Measurements from ENCODE around the gene ELL. TPM values are rescaled to one million over a fixed set of nuclear protein-coding genes. Genes with fewer than 3 reads are reported as not detected.

ELL gene
- total and polyA plus RNA-seq, 9 donors: 1.6 to 22.3 (median 17.0) TPM

- no peak for DNase-seq
- WGBS, 3 donors: 76 to 80% (median 76%) methylated on average over 11 of the region's 11 CpGs
These were observed 78.0 kb downstream of the ELL start for GRCh38 chr19:18443831-18444230.

GRCh38 chr19:18443406-18443805 lies 78.5 kb downstream of the ELL start:
- Histone ChIP-seq H3K4me1 (ENCODE audit: insufficient read depth) (peaks cover 9% of the 10 kb centered on the region), H3K27me3 (no peaks in the 10 kb centered on the region), H3K4me3 (no peak overlapping the region), H3K9me3 (no peaks in the 10 kb centered on the region), H3K36me3 (no peaks in the 10 kb centered on the region), H3K27ac (no peak overlapping the region)
- intact Hi-C loops (cut with DNase I): no loop called here
- 91 to 97% (median 94%) methylated on average over 6 of the region's 6 CpGs for WGBS, 3 donors
- TF ChIP-seq EP300 (IDR thresholded peaks at IDR 0.05): no peak
- no peak for TF ChIP-seq POLR2A (IDR thresholded peaks at IDR 0.05)
- TF ChIP-seq CTCF (IDR thresholded peaks at IDR 0.05): no peak
- peak in 1 of 5 donors; percentile 21 for DNase-seq

More at GRCh38 chr19:18443831-18444230, 78.0 kb downstream of the ELL start:
- Histone ChIP-seq H3K27ac (no peak overlapping the region), H3K9me3 (no peaks in the 10 kb centered on the region), H3K36me3 (no peaks in the 10 kb centered on the region), H3K27me3 (no peaks in the 10 kb centered on the region), H3K4me1 (ENCODE audit: insufficient read depth) (peaks cover 5% of the 10 kb centered on the region), H3K4me3 (no peak overlapping the region)
- no peak for TF ChIP-seq POLR2A (IDR thresholded peaks at IDR 0.05)
- no peak for TF ChIP-seq CTCF (IDR thresholded peaks at IDR 0.05)
- no peak for TF ChIP-seq EP300 (IDR thresholded peaks at IDR 0.05)
- intact Hi-C loops (cut with DNase I): no loop called here

GRCh38 chr19:18442941-18443340 lies 78.9 kb downstream of the ELL start:
- 58 to 66% (median 65%) methylated on average over 12 of the region's 12 CpGs for WGBS, 3 donors

GRCh38 chr19:18441804-18442788 lies 79.8 kb downstream of the ELL start:
- 73 to 78% (median 77%) methylated on average over 5 of the region's 5 CpGs for WGBS, 3 donors
- Histone ChIP-seq H3K27me3 (no peaks in the 10 kb centered on the region), H3K4me3 (no peak overlapping the region), H3K9me3 (no peaks in the 10 kb centered on the region), H3K4me1 (ENCODE audit: insufficient read depth) (peaks cover 9% of the 10 kb centered on the region), H3K36me3 (no peaks in the 10 kb centered on the region), H3K27ac (no peak overlapping the region)
- DNase-seq: no peak
- TF ChIP-seq CTCF (IDR thresholded peaks at IDR 0.05): no peak
- no peak for TF ChIP-seq EP300 (IDR thresholded peaks at IDR 0.05)
- TF ChIP-seq POLR2A (IDR thresholded peaks at IDR 0.05): no peak
- intact Hi-C loops (cut with DNase I): no loop called here

More at GRCh38 chr19:18442941-18443340, 78.9 kb downstream of the ELL start:
- no peaks in the 10 kb centered on the region for H3K36me3 ChIP-seq
- intact Hi-C loops (cut with DNase I): no loop called here
- H3K27ac ChIP-seq: no peak overlapping the region
- no peak for TF ChIP-seq CTCF (IDR thresholded peaks at IDR 0.05)
- TF ChIP-seq POLR2A (IDR thresholded peaks at IDR 0.05): no peak
- TF ChIP-seq EP300 (IDR thresholded peaks at IDR 0.05): no peak
- H3K4me1 ChIP-seq (ENCODE audit: insufficient read depth): peaks cover 9% of the 10 kb centered on the region
- DNase-seq: no peak
- no peaks in the 10 kb centered on the region for H3K27me3 ChIP-seq
- H3K4me3 ChIP-seq: no peak overlapping the region
- H3K9me3 ChIP-seq: no peaks in the 10 kb centered on the region

Measured in ovary (tissue), 9 donors.